GM12873 (cell line): ENCODE measurements around the gene LCLAT1.

Source experiments
- TF ChIP-seq, protein P1 (sequence below): IDR thresholded peaks from 2 replicates; pipeline ENCODE4 v1.5.1; 2012; ENCODE audit warnings: low read depth, mild to moderate bottlenecking, moderate library complexity, low read length, control low read depth; ENCODE audit not compliant: insufficient read depth; ENCODE audit errors: missing control alignments

LCLAT1 gene

DNA sequence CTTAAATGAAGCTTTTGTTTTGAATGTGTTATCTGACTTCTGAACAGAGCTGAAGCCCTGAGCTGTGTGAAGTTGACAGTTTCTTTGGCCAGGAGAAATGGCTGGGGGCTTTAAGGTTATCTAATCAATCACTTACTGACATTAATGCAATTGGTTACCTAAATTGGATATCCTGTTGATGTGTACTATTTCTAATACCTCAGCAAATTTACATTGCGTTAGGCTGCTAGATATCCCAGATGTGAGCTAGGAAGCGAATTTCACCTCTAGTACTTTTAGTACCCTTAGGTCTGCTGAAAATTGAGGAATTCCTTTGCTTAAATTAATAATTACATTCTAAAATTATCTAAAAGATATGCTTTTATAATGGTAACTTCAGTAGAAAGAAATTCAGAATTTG lies 102.0 kb downstream of the LCLAT1 start:
- TF ChIP-seq, protein P1, sequence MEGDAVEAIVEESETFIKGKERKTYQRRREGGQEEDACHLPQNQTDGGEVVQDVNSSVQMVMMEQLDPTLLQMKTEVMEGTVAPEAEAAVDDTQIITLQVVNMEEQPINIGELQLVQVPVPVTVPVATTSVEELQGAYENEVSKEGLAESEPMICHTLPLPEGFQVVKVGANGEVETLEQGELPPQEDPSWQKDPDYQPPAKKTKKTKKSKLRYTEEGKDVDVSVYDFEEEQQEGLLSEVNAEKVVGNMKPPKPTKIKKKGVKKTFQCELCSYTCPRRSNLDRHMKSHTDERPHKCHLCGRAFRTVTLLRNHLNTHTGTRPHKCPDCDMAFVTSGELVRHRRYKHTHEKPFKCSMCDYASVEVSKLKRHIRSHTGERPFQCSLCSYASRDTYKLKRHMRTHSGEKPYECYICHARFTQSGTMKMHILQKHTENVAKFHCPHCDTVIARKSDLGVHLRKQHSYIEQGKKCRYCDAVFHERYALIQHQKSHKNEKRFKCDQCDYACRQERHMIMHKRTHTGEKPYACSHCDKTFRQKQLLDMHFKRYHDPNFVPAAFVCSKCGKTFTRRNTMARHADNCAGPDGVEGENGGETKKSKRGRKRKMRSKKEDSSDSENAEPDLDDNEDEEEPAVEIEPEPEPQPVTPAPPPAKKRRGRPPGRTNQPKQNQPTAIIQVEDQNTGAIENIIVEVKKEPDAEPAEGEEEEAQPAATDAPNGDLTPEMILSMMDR = no peak

- TF ChIP-seq, protein P1 = no peak
Measured at GRCh38 chr2:30559544-30560275, 112.7 kb downstream of the LCLAT1 start.

- TF ChIP-seq, protein P1 = no peak
Measured at GRCh38 chr2:30561349-30561748, 114.3 kb downstream of the LCLAT1 start.

DNA sequence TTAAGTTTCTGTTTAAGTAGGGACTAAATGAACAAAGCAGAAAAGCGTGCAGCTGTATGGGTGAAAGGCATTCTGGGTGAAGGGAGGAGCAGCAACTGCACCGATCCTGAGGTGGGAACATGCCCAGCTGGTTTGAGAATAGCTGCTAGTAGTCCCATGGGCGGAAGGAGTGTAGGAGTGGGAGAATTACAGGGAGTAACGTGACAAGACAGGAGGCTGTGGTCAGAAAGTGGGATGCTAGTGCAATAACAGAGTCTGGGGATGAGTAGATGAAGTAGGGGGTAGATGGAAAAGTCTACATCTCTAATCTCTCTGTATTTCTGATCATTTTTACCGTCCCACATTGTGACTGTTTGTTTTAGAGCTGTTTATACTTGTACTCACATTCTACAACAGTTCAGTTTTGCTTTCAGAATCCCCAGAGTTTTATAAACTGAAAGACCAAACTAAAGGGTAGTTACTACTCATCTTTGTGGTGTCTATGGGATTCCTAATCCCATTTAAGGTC lies 118.9 kb downstream of the LCLAT1 start:
- TF ChIP-seq, protein P1 = no peak

GRCh38 chr2:30566631-30567030 lies 119.6 kb downstream of the LCLAT1 start:
- TF ChIP-seq, protein P1 = no peak

DNA sequence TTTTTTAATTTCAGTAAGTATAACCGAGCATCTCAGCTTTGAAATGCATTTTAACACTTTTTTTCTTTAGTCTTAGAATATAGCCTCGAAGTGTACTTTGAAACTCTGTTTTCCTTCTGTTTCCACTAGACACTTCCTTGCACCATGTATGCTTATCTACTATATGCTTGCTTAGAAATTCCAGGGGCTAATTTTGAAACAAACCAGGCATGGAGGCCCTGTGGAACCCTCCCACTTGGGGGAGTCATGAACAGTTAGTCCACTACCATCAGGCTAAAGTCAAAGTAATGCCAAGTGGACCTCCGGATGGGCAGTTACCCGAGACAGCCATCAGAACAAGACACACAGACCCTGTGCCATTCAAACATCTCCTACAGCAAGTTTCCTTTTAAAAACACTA lies 120.3 kb downstream of the LCLAT1 start:
- TF ChIP-seq, protein P1 = no peak

DNA sequence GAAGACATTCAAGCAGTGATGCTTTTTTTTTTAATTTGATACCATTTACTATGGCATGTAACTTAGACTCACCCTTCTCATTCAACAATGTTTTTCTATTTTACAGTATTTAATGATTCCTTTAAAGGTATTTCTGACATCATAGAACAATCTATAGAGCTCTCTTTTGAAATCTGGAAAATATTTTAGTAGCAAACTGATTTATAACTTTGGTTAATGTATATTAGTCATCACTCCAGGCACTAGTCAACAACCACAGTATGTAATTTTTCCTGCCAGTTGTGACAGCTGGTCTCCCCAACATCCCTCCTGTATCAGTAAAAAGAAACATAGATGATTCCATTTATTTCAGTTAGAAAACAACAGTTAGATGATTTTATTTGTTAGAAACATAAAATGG lies 122.9 kb downstream of the LCLAT1 start:
- TF ChIP-seq, protein P1 = no peak
